MM.1S (cell line): ENCODE data around the gene PRKD1.

Experiments
- CTCF ChIP-seq: fragments of 300-600 bp; sonication (generic); IDR thresholded peaks from 2 replicates; pipeline ENCODE4 v1.5.1; 2016; ENCODE audit warnings: antibody characterized with exemption, low read length, mixed read lengths
- EZH2 ChIP-seq: fragments of 300-600 bp; sonication (generic); optimal IDR thresholded peaks from 2 replicates; pipeline ENCODE3; 2017; ENCODE audit warnings: low read depth, mild to moderate bottlenecking, antibody characterized with exemption, low read length, mixed read lengths
- EZH2phosphoT487 ChIP-seq: fragments of 300-600 bp; sonication (generic); IDR thresholded peaks from 2 replicates; pipeline ENCODE4 v1.6.1; 2018; ENCODE audit warnings: antibody characterized with exemption, low read length

DNA sequence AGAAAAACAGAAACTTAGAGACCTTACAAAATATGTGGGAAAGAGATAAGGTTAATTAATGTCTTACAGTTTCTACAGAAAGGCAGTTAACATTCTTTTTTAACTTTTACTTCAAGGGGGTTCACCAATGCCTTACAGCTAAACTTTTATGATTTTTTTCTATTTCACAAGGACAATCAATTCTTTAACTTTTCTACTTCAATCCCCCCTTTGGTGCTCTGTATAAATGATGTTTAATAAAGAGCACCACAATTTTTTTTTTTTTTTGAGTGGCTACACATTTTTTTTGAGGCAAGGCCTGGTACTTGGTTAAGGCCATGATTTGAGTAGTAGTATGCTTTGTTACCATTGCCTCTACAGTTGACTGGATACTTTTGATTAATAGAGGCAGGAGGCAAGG is 279.6 kb downstream of the PRKD1 start:
- TF ChIP-seq CTCF (no peak), EZH2 (no peak), EZH2phosphoT487 (no peak)
